ENCODE measurements around the gene HIVEP3.
"Not testable (repeated sequence)": the region's sequence is repeated elsewhere in the genome, so short reads cannot be mapped to it uniquely, and the experiment has no call there.

DNA sequence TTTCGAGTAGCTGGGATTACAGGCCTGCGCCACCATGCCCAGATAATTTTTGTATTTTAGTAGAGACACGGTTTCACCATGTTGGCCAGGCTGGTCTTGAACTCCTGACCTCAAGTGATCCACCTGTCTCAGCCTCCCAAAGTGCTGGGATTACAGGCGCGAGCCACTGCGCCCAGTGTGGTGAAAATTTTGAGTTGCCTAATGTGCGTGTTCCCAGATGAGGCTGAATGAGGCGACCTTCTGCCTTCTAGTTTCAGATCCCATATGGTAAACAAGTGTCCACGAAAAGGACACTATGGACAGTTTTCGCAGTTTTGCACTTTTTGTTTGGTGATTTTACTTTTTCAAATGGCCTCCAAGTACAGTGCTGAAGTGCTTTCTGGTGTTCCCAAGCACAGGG, 226.8 kb downstream of the HIVEP3 start:
- TF ChIP-seq, protein P1, sequence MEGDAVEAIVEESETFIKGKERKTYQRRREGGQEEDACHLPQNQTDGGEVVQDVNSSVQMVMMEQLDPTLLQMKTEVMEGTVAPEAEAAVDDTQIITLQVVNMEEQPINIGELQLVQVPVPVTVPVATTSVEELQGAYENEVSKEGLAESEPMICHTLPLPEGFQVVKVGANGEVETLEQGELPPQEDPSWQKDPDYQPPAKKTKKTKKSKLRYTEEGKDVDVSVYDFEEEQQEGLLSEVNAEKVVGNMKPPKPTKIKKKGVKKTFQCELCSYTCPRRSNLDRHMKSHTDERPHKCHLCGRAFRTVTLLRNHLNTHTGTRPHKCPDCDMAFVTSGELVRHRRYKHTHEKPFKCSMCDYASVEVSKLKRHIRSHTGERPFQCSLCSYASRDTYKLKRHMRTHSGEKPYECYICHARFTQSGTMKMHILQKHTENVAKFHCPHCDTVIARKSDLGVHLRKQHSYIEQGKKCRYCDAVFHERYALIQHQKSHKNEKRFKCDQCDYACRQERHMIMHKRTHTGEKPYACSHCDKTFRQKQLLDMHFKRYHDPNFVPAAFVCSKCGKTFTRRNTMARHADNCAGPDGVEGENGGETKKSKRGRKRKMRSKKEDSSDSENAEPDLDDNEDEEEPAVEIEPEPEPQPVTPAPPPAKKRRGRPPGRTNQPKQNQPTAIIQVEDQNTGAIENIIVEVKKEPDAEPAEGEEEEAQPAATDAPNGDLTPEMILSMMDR (conservative IDR thresholded peaks at IDR 0.05), result not testable (repeated sequence)
- not testable (repeated sequence) for TF ChIP-seq EZH2 (IDR thresholded peaks at IDR 0.05; ENCODE audit: low read depth)
